HG03175 (cell line): ENCODE measurements around the gene LMAN2.
"Not testable (repeated sequence)": the region's sequence is repeated elsewhere in the genome, so short reads cannot be mapped to it uniquely, and the experiment has no call there.

Experiments
- ATAC-seq: cut with Tn5 transposase; IDR thresholded peaks from one replicate; pipeline ENCODE4 v1.9.1; 2021; ENCODE audit warnings: mild to moderate bottlenecking, moderate library complexity; ENCODE audit not compliant: unreplicated experiment

The LMAN2 gene

GRCh38 chr5:177349762-177350161, 1.7 kb downstream of the LMAN2 start:
- ATAC-seq: no peak

- no peak for ATAC-seq
Measured at GRCh38 chr5:177349362-177349647, 2.2 kb downstream of the LMAN2 start.

- no peak for ATAC-seq
Measured at GRCh38 chr5:177347699-177348098, 3.8 kb downstream of the LMAN2 start.

GRCh38 chr5:177346820-177347219, 4.6 kb downstream of the LMAN2 start:
- no peak for ATAC-seq

GRCh38 chr5:177344891-177345290, 6.6 kb downstream of the LMAN2 start:
- no peak for ATAC-seq

- no peak for ATAC-seq
Measured at GRCh38 chr5:177343777-177344176, 7.7 kb downstream of the LMAN2 start.

- not testable (repeated sequence) for ATAC-seq
Measured at GRCh38 chr5:177343000-177343399, 8.5 kb downstream of the LMAN2 start.

- ATAC-seq: no peak
Measured at GRCh38 chr5:177339107-177339638, 12.3 kb downstream of the LMAN2 start.

- ATAC-seq: no peak
Measured at GRCh38 chr5:177338251-177339106, 13.0 kb downstream of the LMAN2 start.

GRCh38 chr5:177336603-177337494, 14.6 kb downstream of the LMAN2 start:
- no peak for ATAC-seq

GRCh38 chr5:177336112-177336511, 15.4 kb downstream of the LMAN2 start:
- no peak for ATAC-seq

GRCh38 chr5:177335701-177336065, 15.8 kb downstream of the LMAN2 start:
- ATAC-seq: no peak

- ATAC-seq: no peak
Measured at GRCh38 chr5:177334781-177335700, 16.4 kb downstream of the LMAN2 start.

- no peak for ATAC-seq
Measured at GRCh38 chr5:177334155-177334551, 17.3 kb downstream of the LMAN2 start.

GRCh38 chr5:177333420-177334154, 17.9 kb downstream of the LMAN2 start:
- no peak for ATAC-seq

GRCh38 chr5:177332896-177333260, 18.6 kb downstream of the LMAN2 start:
- no peak for ATAC-seq

- no peak for ATAC-seq
Measured at GRCh38 chr5:177332031-177332895, 19.2 kb downstream of the LMAN2 start.

- no peak for ATAC-seq
Measured at GRCh38 chr5:177330991-177331842, 20.3 kb downstream of the LMAN2 start.
